Endothelial cell of umbilical vein (primary cell): ENCODE results near the gene RPL22. TPM values are rescaled to one million over a fixed set of nuclear protein-coding genes. Genes with fewer than 3 reads are reported as not detected.

ENCODE experiments used
- BruUV-seq: library from RNA; stranded (reverse); fragments of 400-500 nt; replicated peaks from 2 replicates; lab custom pipeline; 2021; lab: Mats Ljungman, UMichigan
- CTCF ChIA-PET: fragments of 300-600, 350-600 bp; sonication (Branson Sonifier 250); formaldehyde crosslinking; loops from one replicate; lab custom pipeline; 2021; ENCODE audit warnings: antibody characterized with exemption, inconsistent platforms; lab: Charles Lee
- POLR2A ChIA-PET: fragments of 300-600, 350-600 bp; sonication (Branson Sonifier 250); formaldehyde crosslinking; loops from one replicate; lab custom pipeline; 2021; ENCODE audit warnings: antibody characterized with exemption, inconsistent platforms; lab: Charles Lee
- DNase-seq: peaks from one replicate; pipeline ENCODE4 v3.0.0-alpha.2; 2011; ENCODE audit warnings: low read depth, low spot score
- FAIRE-seq: peaks from 2 replicates; lab custom pipeline; 2011; peaks lifted over from hg19 to GRCh38; lab: Jason Lieb, UNC
- H2AFZ ChIP-seq: 2 replicates; pipeline ENCODE4 v1.6.0; 2012; ENCODE audit warnings: low read depth, low read length, control low read depth, inconsistent platforms
- H3K27ac ChIP-seq: 2 replicates; pipeline ENCODE4 v1.5.1; 2011; ENCODE audit warnings: low read depth, mild to moderate bottlenecking, control low read depth, low read length, moderate library complexity; ENCODE audit not compliant: insufficient read depth
- H3K27me3 ChIP-seq, 2 experiments: 2 replicates each; pipeline versions ENCODE4 v1.6.0 to v1.6.1; 2011; ENCODE audit warnings: low read length in 2 of 2, mixed read lengths in 1 of 2; ENCODE audit not compliant: control insufficient read depth in 2 of 2, insufficient read depth in 2 of 2
- H3K36me3 ChIP-seq, 2 experiments: 2 replicates in 1 of 2; 3 replicates in 1 of 2; pipeline ENCODE4 v1.5.1; 2011; ENCODE audit warnings: low read length in 2 of 2, mild to moderate bottlenecking in 1 of 2, moderate library complexity in 1 of 2; ENCODE audit not compliant: control insufficient read depth in 2 of 2, insufficient read depth in 2 of 2; ENCODE audit errors: extremely low read depth in 1 of 2
- H3K4me1 ChIP-seq: 3 replicates; pipeline ENCODE4 v1.5.1; 2011; ENCODE audit warnings: mild to moderate bottlenecking, low read length; ENCODE audit not compliant: control insufficient read depth, insufficient read depth; ENCODE audit errors: extremely low read depth
- H3K4me2 ChIP-seq: 2 replicates; pipeline ENCODE4 v1.6.1; 2011; ENCODE audit warnings: low read length, control low read depth, mixed read lengths; ENCODE audit not compliant: insufficient read depth
- H3K4me3 ChIP-seq, 3 experiments: fragments of 200-600 bp in 1 of 3; sonication (generic), shearing (Covaris generic) in 1 of 3; replicated peaks in 1 of 3; 2 replicates each; pipeline ENCODE4 v1.5.1; 2011 to 2016; ENCODE audit warnings: control low read depth in 3 of 3, low read length in 3 of 3, mild to moderate bottlenecking in 2 of 3, inconsistent platforms in 1 of 3, low read depth in 1 of 3, moderate library complexity in 1 of 3; ENCODE audit not compliant: insufficient read depth in 1 of 3
- H3K79me2 ChIP-seq: 2 replicates; pipeline ENCODE4 v1.6.0; 2012; ENCODE audit warnings: low read length, inconsistent platforms; ENCODE audit not compliant: control insufficient read depth, insufficient read depth
- H3K9ac ChIP-seq: replicated peaks from 2 replicates; pipeline ENCODE3; 2011; ENCODE audit warnings: low read length, control low read depth; ENCODE audit not compliant: insufficient read depth; ENCODE audit errors: extremely low read depth
- H3K9me1 ChIP-seq: replicated peaks from 3 replicates; pipeline ENCODE4 v1.6.0; 2011; ENCODE audit warnings: mild to moderate bottlenecking, low read length; ENCODE audit not compliant: control insufficient read depth, insufficient read depth; ENCODE audit errors: extremely low read depth
- H3K9me3 ChIP-seq: replicated peaks from 2 replicates; pipeline ENCODE4 v1.5.1; 2012; ENCODE audit warnings: low read length, inconsistent platforms; ENCODE audit not compliant: control insufficient read depth, insufficient read depth
- H4K20me1 ChIP-seq: replicated peaks from 2 replicates; pipeline ENCODE3; 2011; ENCODE audit warnings: mild to moderate bottlenecking, low read length; ENCODE audit not compliant: control insufficient read depth, insufficient read depth; ENCODE audit errors: extremely low read depth
- CTCF ChIP-seq, 2 donors: IDR thresholded peaks; 1 replicate in 1 of 2; 2 replicates in 1 of 2; pipeline ENCODE4 v1.5.1; 2011; ENCODE audit warnings: low read length in 2 of 2, mild to moderate bottlenecking in 2 of 2, moderate library complexity in 2 of 2, control low read depth in 1 of 2, inconsistent platforms in 1 of 2, low read depth in 1 of 2; ENCODE audit not compliant: insufficient read depth in 1 of 2; ENCODE audit errors: extremely low read depth in 1 of 2
- EZH2 ChIP-seq: IDR thresholded peaks from 2 replicates; pipeline ENCODE4 v1.6.1; 2012; ENCODE audit warnings: borderline replicate concordance, low read depth, mild to moderate bottlenecking, moderate library complexity, low read length, inconsistent platforms; ENCODE audit not compliant: severe bottlenecking
- FOS ChIP-seq: IDR thresholded peaks from 2 replicates; pipeline ENCODE4 v1.6.1; 2011; ENCODE audit warnings: mild to moderate bottlenecking, low read length, moderate library complexity, borderline replicate concordance; ENCODE audit not compliant: insufficient read depth
- GATA2 ChIP-seq: IDR thresholded peaks from 2 replicates; pipeline ENCODE4 v1.7.0; 2011; ENCODE audit warnings: low read depth, mild to moderate bottlenecking, moderate library complexity, mixed read lengths, low read length; ENCODE audit not compliant: insufficient read length, insufficient read depth
- JUN ChIP-seq: IDR thresholded peaks from 2 replicates; pipeline ENCODE4 v1.6.1; 2011; ENCODE audit warnings: borderline replicate concordance, low read depth; ENCODE audit not compliant: insufficient read length, insufficient read depth
- MAX ChIP-seq: IDR thresholded peaks from 2 replicates; pipeline ENCODE4 v1.6.1; 2011; ENCODE audit not compliant: insufficient read depth, insufficient read length
- MYC ChIP-seq: IDR thresholded peaks from one replicate; pipeline ENCODE4 v1.6.1; 2011; ENCODE audit warnings: mild to moderate bottlenecking, low read depth, low read length
- POLR2A ChIP-seq: IDR thresholded peaks from 2 replicates; pipeline ENCODE4 v1.6.1; 2012; ENCODE audit warnings: low read depth, mild to moderate bottlenecking, control low read depth, low read length
- POLR2AphosphoS5 ChIP-seq: IDR thresholded peaks from 2 replicates; pipeline ENCODE4 v1.6.1; 2012; ENCODE audit warnings: low read depth, mild to moderate bottlenecking, control low read depth, low read length, moderate library complexity; ENCODE audit not compliant: insufficient read depth
- dilution Hi-C: fragments of 300-500 bp; cut with MboI; formaldehyde crosslinking; loops from one replicate; pipeline ENCODE4 v1.15.0; 2019; ENCODE audit warnings: low sequenced_read_pairs; ENCODE audit not compliant: extremely low pct_ligation_motif_present
- intact Hi-C: fragments of 100-400 bp; cut with micrococcal nuclease; formaldehyde crosslinking; loops from one replicate; pipeline ENCODE4 v1.10.0; 2022
- polyA plus RNA-seq, 4 experiments: library from polyadenylated mRNA; depleted of rRNA in 3 of 4; stranded (reverse) in 3 of 4; unstranded in 1 of 4; fragments of >200 nt; gene quantifications; 2 replicates each; pipeline versions ENCODE4 v1.2.1 to v1.2.3, GENCODE V29; 2011 to 2012; ENCODE audit warnings: missing spikeins in 1 of 4
- total RNA-seq: library from RNA; stranded (reverse); gene quantifications from 2 replicates; pipeline ENCODE4 v1.2.3, GENCODE V29; 2021

RPL22 gene
- total and polyA plus RNA-seq, 2 donors (not counting 3 experiments of a cell fraction or from before 2014, with no cell fraction given) = 71.2 to 343 TPM

GRCh38 chr1:6166221-6166620 is 33.2 kb downstream of the RPL22 start:
- CTCF ChIA-PET = interaction anchor here (1.6 kb wide), 1 partner anchor 39 kb away, joined by 4 read pairs; no protein-coding TSS in a partner anchor
- H3K9me3 ChIP-seq = no peaks in the 10 kb centered on the region

More at GRCh38 chr1:6166221-6166620, 33.2 kb downstream of the RPL22 start:
- no peaks in the 10 kb centered on the region for H3K4me1 ChIP-seq
- H3K36me3 ChIP-seq = no peaks in the 10 kb centered on the region
- no peak for FAIRE-seq
- POLR2A ChIA-PET = no interaction called here
- no peaks in the 10 kb centered on the region for H3K79me2 ChIP-seq
- no peak overlapping the region for H3K27ac ChIP-seq
- no TSS peak for BruUV-seq
- no peaks in the 10 kb centered on the region for H4K20me1 ChIP-seq
- no peak overlapping the region for H2AFZ ChIP-seq
- TF ChIP-seq MYC = no peak
- no peak for TF ChIP-seq POLR2AphosphoS5
- TF ChIP-seq JUN = no peak
- no peak for TF ChIP-seq CTCF (IDR thresholded peaks at IDR 0.05; ENCODE audit: extremely low read depth in 1 of 2, insufficient read depth in 1 of 2, low read depth in 1 of 2, low read length in 2 of 2)
- TF ChIP-seq EZH2 = no peak
- TF ChIP-seq MAX = no peak
- TF ChIP-seq POLR2A = no peak
- no peak for TF ChIP-seq GATA2
- TF ChIP-seq FOS = no peak
- no peak overlapping the region for H3K4me2 ChIP-seq
- no peak overlapping the region for H3K9ac ChIP-seq
- intact Hi-C loops (no loop called here), dilution Hi-C loops (no loop called here)
- H3K27me3 ChIP-seq = no peaks in the 10 kb centered on the region
- H3K9me1 ChIP-seq = no peaks in the 10 kb centered on the region
- no peak for DNase-seq
- H3K4me3 ChIP-seq = no peak overlapping the region
